ENCODE results near the gene ZNF133.
"Not testable (repeated sequence)": the region's sequence is repeated elsewhere in the genome, so short reads cannot be mapped to it uniquely, and the experiment has no call there.

The ZNF133 gene

DNA sequence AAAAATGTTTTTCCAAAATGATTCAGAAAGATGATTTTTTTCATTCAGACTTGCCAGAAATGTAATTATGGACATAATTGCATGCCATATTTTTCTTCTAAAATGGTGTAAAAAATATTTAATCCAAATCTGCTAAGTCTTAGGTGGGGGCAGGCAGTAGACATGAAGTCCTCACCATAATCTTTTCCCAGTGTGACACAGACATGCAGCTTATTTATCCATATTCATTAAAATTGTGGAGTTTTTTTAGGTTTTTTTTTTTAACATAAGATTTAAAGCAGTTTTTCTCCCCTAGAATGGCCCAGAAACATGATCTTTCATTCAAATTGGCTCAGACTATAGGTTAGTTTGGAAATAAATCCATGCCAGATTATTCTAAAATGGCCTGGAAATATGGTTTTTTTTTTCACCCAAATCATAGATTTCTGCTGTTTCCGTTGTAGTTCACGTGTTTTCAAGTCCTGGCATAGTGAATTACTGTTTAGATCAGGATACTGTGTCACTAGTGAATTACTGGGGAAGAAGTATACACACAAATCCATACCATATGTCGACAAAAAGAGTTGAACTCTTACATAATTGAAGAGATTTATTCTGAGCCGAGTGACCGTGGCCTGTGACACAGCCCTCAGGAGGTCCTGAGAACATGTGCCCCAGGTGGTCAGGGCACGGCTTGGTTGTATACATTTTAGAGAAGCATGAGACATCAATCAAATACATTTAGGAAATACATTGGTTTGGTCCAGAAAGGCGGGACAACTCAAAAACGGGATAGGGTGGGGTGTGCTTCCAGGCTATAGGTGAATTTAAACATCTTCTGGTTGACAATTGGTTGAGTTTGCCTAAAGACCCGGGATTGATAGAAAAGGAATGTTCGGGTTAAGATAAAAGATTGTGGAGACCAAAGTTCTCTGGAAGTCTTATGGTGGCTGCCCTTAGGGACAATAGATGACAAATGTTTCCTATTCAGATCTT is 33.9 kb downstream of the ZNF133 start:
- no peak for DNase-seq (ENCODE audit: low spot score)
- TF ChIP-seq, protein P1, sequence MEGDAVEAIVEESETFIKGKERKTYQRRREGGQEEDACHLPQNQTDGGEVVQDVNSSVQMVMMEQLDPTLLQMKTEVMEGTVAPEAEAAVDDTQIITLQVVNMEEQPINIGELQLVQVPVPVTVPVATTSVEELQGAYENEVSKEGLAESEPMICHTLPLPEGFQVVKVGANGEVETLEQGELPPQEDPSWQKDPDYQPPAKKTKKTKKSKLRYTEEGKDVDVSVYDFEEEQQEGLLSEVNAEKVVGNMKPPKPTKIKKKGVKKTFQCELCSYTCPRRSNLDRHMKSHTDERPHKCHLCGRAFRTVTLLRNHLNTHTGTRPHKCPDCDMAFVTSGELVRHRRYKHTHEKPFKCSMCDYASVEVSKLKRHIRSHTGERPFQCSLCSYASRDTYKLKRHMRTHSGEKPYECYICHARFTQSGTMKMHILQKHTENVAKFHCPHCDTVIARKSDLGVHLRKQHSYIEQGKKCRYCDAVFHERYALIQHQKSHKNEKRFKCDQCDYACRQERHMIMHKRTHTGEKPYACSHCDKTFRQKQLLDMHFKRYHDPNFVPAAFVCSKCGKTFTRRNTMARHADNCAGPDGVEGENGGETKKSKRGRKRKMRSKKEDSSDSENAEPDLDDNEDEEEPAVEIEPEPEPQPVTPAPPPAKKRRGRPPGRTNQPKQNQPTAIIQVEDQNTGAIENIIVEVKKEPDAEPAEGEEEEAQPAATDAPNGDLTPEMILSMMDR (IDR thresholded peaks at IDR 0.05): no peak
- no peak overlapping the region for H3K27ac ChIP-seq
- H3K4me3 ChIP-seq: no peak overlapping the region

DNA sequence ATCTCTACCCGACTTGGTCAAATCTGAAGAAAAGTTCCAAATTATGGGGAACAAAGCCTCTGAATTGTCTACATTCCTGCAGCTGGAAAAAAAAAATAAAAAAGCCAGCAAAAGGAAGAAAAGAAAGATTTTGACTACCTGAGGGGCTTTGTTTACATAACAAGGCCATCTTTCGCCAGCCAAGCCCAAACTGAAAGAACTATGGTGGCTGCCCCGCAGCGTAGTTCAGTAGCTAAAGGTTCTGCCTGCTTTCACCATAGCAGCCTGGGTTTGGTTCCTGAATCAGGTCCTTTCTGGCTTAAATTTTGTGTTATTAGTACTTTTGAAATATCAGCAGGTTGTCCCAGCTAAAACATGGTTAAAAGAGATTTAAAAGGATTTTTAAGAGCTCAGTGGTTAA is 35.4 kb downstream of the ZNF133 start:
- H3K27ac ChIP-seq: no peak overlapping the region
- TF ChIP-seq, protein P1 (IDR thresholded peaks at IDR 0.05): no peak
- H3K4me3 ChIP-seq: no peak overlapping the region
- DNase-seq (ENCODE audit: low spot score): no peak

DNA sequence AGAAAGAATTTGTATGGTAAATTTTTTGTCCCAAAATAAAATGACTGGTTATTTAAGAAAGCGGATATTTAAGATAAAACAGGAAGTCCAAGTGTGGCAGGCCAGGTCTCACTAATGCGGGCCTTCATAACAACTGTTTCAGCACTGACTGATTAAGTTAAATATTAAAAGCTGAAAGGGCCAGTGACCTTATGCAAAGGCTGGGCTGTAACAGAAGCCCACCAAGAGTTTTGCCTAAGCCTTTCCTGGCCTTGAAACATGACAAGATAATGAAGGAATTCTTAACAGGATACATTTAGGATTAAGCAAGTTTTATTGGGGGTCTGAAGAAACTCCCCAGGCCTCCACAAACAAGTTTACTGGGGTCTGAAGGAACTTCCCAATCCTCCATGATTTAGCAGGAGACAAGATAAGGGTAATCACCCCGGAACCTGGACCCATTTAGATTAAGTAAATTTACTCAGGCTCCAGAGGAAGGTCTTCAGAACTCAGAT is 36.3 kb downstream of the ZNF133 start:
- no peak for DNase-seq (ENCODE audit: low spot score)
- no peak overlapping the region for H3K4me3 ChIP-seq
- no peak overlapping the region for H3K27ac ChIP-seq
- TF ChIP-seq, protein P1 (IDR thresholded peaks at IDR 0.05): no peak

DNA sequence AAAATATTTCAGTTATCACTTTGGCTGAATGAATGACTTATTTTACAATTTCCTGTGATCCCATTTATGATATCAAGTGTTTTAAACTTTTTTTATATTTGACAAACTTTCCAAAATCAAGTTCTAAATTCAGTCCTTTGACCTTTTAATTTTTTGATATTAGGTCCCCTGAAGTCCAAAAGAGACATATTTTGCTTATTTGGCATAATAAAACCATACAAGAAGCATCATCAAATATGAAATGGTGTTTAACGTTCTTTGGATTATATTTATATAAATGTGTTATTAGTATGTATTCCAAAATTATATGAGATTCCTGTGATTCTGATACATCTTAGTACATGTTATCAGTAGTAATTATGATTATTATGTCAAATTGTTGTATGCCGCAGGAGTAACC is 38.7 kb downstream of the ZNF133 start:
- no peak overlapping the region for H3K4me3 ChIP-seq
- DNase-seq (ENCODE audit: low spot score): no peak
- TF ChIP-seq, protein P1 (IDR thresholded peaks at IDR 0.05): no peak
- no peak overlapping the region for H3K27ac ChIP-seq

DNA sequence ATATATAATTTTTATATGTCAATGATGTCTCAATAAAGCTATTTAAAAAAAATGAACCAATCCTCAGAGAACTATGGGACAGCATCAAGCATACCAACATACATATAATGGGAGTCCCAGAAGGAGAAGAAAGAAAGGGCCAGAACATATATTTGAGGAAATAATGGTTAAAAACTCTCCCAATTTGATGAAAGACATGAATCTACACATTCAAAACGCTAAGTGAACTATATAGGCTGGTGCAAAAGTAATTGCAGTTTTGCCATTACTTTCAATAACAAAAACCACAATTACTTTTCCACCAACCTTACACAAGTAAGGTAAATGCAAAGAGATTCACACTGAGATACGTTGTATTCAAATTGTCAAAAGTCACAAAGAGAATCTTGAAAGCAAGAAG is 43.4 kb downstream of the ZNF133 start:
- TF ChIP-seq, protein P1 (IDR thresholded peaks at IDR 0.05): no peak
- no peak overlapping the region for H3K27ac ChIP-seq
- no peak for DNase-seq (ENCODE audit: low spot score)

DNA sequence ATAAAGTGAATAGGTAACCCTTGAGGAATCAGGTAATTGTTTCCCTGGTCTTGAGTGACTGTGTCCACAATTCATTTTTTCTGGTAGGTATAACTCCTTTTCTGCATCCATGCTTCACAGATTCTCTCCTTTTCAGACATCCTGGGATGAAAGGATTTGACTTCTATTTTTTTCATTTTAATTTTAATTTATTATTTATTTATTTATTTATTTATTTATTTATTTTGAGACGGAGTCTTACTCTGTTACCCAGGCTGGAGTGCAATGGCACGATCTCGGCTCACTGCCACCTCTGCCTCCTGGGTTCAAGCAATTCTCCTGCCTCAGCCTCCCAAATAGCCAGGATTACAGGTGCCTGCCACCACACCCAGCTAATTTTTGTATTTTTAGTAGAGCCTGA is 61.4 kb downstream of the ZNF133 start:
- H3K4me3 ChIP-seq; DNase-seq (ENCODE audit: low spot score); H3K27ac ChIP-seq: not testable (repeated sequence)

More for the DNA sequence above, 43.4 kb downstream of the ZNF133 start:
- H3K4me3 ChIP-seq: no peak overlapping the region

DNA sequence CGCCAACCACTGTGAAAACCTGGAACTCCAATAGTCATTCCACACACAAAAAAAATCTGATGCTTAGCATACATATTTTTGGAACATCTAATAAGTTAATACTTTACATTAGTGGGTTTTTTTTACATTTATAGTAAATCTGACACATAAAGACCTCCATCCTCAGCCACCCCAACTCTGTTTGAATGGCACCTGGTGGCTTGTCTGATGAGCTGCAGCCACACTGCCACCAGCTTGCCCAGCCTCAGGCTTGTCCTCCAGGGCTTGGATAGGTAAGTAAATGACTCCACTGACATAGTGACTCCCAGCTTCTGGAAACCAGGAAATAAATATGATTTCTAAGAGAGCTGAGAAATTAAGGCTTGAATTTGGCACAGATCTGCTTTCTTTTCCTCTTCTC is 71.5 kb downstream of the ZNF133 start:
- TF ChIP-seq, protein P1 (IDR thresholded peaks at IDR 0.05): no peak
- no peak for DNase-seq (ENCODE audit: low spot score)
- H3K4me3 ChIP-seq: no peak overlapping the region
- H3K27ac ChIP-seq: no peak overlapping the region
